ENCODE measurements around the gene IL33. TPM values are rescaled to one million over a fixed set of nuclear protein-coding genes. Genes with fewer than 3 reads are reported as not detected.

The IL33 gene
- total and polyA plus RNA-seq, 2 of the 8 experiments (the other 6 are each of a cell fraction or from before 2014, with no cell fraction given), result not detected

DNA sequence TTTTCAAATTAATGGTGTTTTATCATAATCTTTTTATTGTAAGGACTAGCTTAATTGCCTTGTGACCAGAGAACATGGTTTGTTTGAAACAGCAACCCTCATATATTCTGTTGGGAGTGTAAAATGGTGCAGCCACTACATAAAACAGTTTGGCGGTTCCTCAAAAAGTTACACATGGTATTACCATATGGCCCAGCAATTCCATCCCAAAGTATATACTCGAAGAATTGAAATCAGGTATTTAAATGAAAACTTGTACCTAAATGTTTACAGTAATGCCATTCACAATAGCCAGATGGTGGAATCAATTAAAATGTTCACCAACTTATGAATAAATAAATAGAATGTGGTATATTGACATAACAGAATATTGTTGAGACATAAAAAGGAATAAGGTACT is 14.8 kb upstream of the IL33 start:
- Histone ChIP-seq H2BK120ac (replicated peaks; ENCODE audit: low read depth, low read length) (no peak overlapping the region), H3K56ac (replicated peaks; ENCODE audit: insufficient read length, low read depth, low read length) (no peak overlapping the region), H3K4ac (replicated peaks; ENCODE audit: insufficient read length, low read depth, low read length) (no peak overlapping the region), H2AK5ac (ENCODE audit: low read depth, low read length) (no peak overlapping the region), H3K4me2 (ENCODE audit: insufficient read depth in 1 of 2, low read depth in 2 of 2, low read length in 2 of 2) (no peak overlapping the region), H3K79me2 (ENCODE audit: control insufficient read depth in 1 of 2, insufficient read depth in 2 of 2, low read length in 2 of 2) (no peaks in the 10 kb centered on the region), H2BK20ac (ENCODE audit: low read length) (no peak overlapping the region), H2BK12ac (ENCODE audit: low read depth, low read length) (no peak overlapping the region), H2AFZ (ENCODE audit: low read length) (no peak overlapping the region), H3K23ac (ENCODE audit: insufficient read length) (no peak overlapping the region), H3K27me3 (replicated peaks in 1 of 4; ENCODE audit: control insufficient read depth in 3 of 4, extremely low read depth in 1 of 4, insufficient read depth in 3 of 4, low read length in 3 of 4) (no peaks in the 10 kb centered on the region; a peak in 1 of 7 replicates), H3K9me3 (ENCODE audit: insufficient read depth in 2 of 2, low read depth in 1 of 2, low read length in 1 of 2) (no peaks in the 10 kb centered on the region), H4K5ac (ENCODE audit: insufficient read length, low read depth, low read length) (no peak overlapping the region), H3K18ac (ENCODE audit: extremely low read depth, low read length) (no peak overlapping the region), H2BK5ac (ENCODE audit: low read depth, low read length) (no peak overlapping the region), H3K4me3 (ENCODE audit: extremely low read depth in 1 of 4, insufficient read depth in 2 of 4, low read depth in 3 of 4, low read length in 4 of 4) (no peak overlapping the region), H3K14ac (ENCODE audit: insufficient read length) (no peak overlapping the region), H3K4me1 (replicated peaks in 1 of 4; ENCODE audit: control insufficient read depth in 3 of 4, insufficient read depth in 4 of 4, low read length in 3 of 4) (no peaks in the 10 kb centered on the region), H3K9ac (replicated peaks in 1 of 4; ENCODE audit: extremely low read depth in 1 of 4, low read depth in 3 of 4, low read length in 3 of 4) (no peak overlapping the region), H3K79me1 (ENCODE audit: low read depth, low read length) (no peaks in the 10 kb centered on the region), H3K36me3 (ENCODE audit: control insufficient read depth in 2 of 4, insufficient read depth in 4 of 4, low read length in 3 of 4) (no peaks in the 10 kb centered on the region), H3K23me2 (ENCODE audit: low read depth, low read length) (no peaks in the 10 kb centered on the region), H3K27ac (ENCODE audit: low read depth, low read length) (no peak overlapping the region), H2BK15ac (ENCODE audit: low read length) (no peak overlapping the region), H4K91ac (replicated peaks; ENCODE audit: insufficient read length, low read length) (no peak overlapping the region), H4K8ac (ENCODE audit: extremely low read depth, insufficient read depth, low read length) (no peak overlapping the region), H4K20me1 (replicated peaks in 1 of 2; ENCODE audit: control insufficient read depth in 1 of 2, insufficient read depth in 2 of 2, low read length in 2 of 2) (no peaks in the 10 kb centered on the region)
- POLR2A ChIA-PET (ENCODE audit: partially characterized antibody), result interaction anchor here (0.6 kb wide), 1 partner anchor 489 kb away, joined by 4 read pairs; no protein-coding TSS in a partner anchor
- CTCF ChIA-PET (ENCODE audit: partially characterized antibody), result interaction anchor here (1.0 to 7.0 kb wide), 4 partner anchors 16 to 147 kb away, joined by 3 to 99 read pairs (median 11); partner anchors contain the start of gene IL33
- DNase-seq (ENCODE audit: low read depth in 1 of 2, low spot score in 2 of 2), result no peak
- no peak for FAIRE-seq
- WGBS, 2 experiments (ENCODE audit: extremely low coverage in 1 of 2, insufficient coverage in 1 of 2, insufficient read length in 1 of 2, insufficient replicate concordance in 2 of 2, low coverage in 1 of 2, low lambda C conversion rate in 2 of 2, missing lambda C conversion rate in 1 of 2), result 87% methylated on average over 2 of the region's 2 CpGs; no CpG with 5 or more reads in 1 of the 2 experiments
- TF ChIP-seq GABPA (IDR thresholded peaks at IDR 0.05; ENCODE audit: borderline replicate concordance, insufficient read depth, low read length) (no peak), RAD21 (IDR thresholded peaks at IDR 0.05 in 1 of 2, conservative IDR thresholded peaks at IDR 0.05 in 1 of 2; ENCODE audit: low read depth in 2 of 2, low read length in 2 of 2) (no peak), CTCF (IDR thresholded peaks at IDR 0.05; ENCODE audit: control extremely low read depth in 1 of 3, insufficient read depth in 1 of 3, low read depth in 1 of 3, low read length in 3 of 3) (no peak), CHD2 (IDR thresholded peaks at IDR 0.05; ENCODE audit: low read length) (no peak), CBX5 (IDR thresholded peaks at IDR 0.05; ENCODE audit: low read depth, low read length) (no peak), SAP30 (IDR thresholded peaks at IDR 0.05; ENCODE audit: insufficient read depth, insufficient replicate concordance, low read length) (no peak), YY1 (IDR thresholded peaks at IDR 0.05; ENCODE audit: low read depth, low read length) (no peak)
